Body of pancreas (tissue), 4 donors: ENCODE measurements around the gene TRIM17.

ENCODE experiments used
- CTCF ChIP-seq, 7 experiments: fragments of 450-650 bp in 4 of 7; fragments of 200-600 bp in 3 of 7; sonication (generic) in 3 of 7; IDR thresholded peaks; one replicate each; pipeline ENCODE4 v1.5.1; 2016 to 2019; ENCODE audit warnings: antibody characterized with exemption in 7 of 7
- POLR2A ChIP-seq, 3 donors: fragments of 450-650 bp; IDR thresholded peaks; one replicate each; pipeline ENCODE4 v1.6.1; 2016; ENCODE audit warnings: antibody characterized with exemption in 3 of 3, mild to moderate bottlenecking in 2 of 3

- TF ChIP-seq CTCF (IDR thresholded peaks at IDR 0.05) (no peak), POLR2A (IDR thresholded peaks at IDR 0.05) (no peak)
These were observed 41.7 kb downstream of the TRIM17 start for GRCh38 chr1:228374711-228375577.
